Coronary artery (tissue), 2 donors: ENCODE results near the gene CCDC8.
A peak's percentile ranks its signal among the peaks of the same experiment; 100 is the strongest.

Experiments
- DNase-seq: peaks from one replicate; pipeline ENCODE4 v3.0.0-alpha.2; 2017; ENCODE audit warnings: low spot score
- H3K27ac ChIP-seq, 2 donors: fragments of 200-600 bp; sonication (generic); one replicate each; pipeline ENCODE4 v1.5.1; 2016 to 2019
- H3K4me3 ChIP-seq: fragments of 200-600 bp; sonication (generic); 2 replicates; pipeline ENCODE4 v1.5.1; 2016; ENCODE audit warnings: mild to moderate bottlenecking, moderate library complexity
- TF ChIP-seq, protein P1 (sequence below): fragments of 200-600 bp; sonication (generic); IDR thresholded peaks from one replicate; pipeline ENCODE4 v1.5.1; 2019; ENCODE audit warnings: antibody characterized with exemption

Gene CCDC8

GRCh38 chr19:46409191-46409590 lies 4.2 kb downstream of the CCDC8 start:
- Histone ChIP-seq H3K27ac (peak overlapping the region; percentile 36 to 87), H3K4me3 (no peak overlapping the region)
- TF ChIP-seq, protein P1, sequence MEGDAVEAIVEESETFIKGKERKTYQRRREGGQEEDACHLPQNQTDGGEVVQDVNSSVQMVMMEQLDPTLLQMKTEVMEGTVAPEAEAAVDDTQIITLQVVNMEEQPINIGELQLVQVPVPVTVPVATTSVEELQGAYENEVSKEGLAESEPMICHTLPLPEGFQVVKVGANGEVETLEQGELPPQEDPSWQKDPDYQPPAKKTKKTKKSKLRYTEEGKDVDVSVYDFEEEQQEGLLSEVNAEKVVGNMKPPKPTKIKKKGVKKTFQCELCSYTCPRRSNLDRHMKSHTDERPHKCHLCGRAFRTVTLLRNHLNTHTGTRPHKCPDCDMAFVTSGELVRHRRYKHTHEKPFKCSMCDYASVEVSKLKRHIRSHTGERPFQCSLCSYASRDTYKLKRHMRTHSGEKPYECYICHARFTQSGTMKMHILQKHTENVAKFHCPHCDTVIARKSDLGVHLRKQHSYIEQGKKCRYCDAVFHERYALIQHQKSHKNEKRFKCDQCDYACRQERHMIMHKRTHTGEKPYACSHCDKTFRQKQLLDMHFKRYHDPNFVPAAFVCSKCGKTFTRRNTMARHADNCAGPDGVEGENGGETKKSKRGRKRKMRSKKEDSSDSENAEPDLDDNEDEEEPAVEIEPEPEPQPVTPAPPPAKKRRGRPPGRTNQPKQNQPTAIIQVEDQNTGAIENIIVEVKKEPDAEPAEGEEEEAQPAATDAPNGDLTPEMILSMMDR: no peak
- no peak for DNase-seq

GRCh38 chr19:46408664-46409039 lies 4.7 kb downstream of the CCDC8 start:
- peak overlapping the region; percentile 65 for H3K4me3 ChIP-seq
- peak; percentile 92 for DNase-seq
- TF ChIP-seq, protein P1: no peak

GRCh38 chr19:46407856-46408663 lies 5.3 kb downstream of the CCDC8 start:
- Histone ChIP-seq H3K27ac (peak overlapping the region; percentile 36 to 87), H3K4me3 (peak overlapping the region; percentile 65)
- TF ChIP-seq, protein P1: no peak
- DNase-seq: no peak

More at GRCh38 chr19:46408664-46409039, 4.7 kb downstream of the CCDC8 start:
- peak overlapping the region; percentile 36 to 87 for H3K27ac ChIP-seq

DNA sequence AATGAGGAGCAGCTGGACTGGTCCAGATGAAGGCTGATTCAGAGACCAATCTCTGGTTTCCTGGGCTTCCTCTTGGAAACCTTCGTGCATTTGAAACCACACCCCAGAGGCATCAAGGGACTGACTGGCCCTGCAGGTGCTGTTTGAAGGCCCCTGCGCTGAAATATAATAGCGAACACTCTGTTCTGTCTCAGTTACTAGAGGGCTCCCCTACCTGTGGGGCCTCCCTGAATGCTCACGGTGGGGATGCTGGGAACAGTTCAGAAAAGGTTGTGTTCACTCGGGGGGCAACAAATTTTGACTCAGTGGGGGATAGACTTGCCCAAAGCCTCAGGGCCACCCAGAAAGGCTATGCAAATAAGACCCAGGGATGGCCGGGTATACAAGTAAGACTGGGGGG lies 6.4 kb downstream of the CCDC8 start:
- Histone ChIP-seq H3K27ac (no peak overlapping the region), H3K4me3 (no peak overlapping the region)
- no peak for DNase-seq
- TF ChIP-seq, protein P1: no peak

DNA sequence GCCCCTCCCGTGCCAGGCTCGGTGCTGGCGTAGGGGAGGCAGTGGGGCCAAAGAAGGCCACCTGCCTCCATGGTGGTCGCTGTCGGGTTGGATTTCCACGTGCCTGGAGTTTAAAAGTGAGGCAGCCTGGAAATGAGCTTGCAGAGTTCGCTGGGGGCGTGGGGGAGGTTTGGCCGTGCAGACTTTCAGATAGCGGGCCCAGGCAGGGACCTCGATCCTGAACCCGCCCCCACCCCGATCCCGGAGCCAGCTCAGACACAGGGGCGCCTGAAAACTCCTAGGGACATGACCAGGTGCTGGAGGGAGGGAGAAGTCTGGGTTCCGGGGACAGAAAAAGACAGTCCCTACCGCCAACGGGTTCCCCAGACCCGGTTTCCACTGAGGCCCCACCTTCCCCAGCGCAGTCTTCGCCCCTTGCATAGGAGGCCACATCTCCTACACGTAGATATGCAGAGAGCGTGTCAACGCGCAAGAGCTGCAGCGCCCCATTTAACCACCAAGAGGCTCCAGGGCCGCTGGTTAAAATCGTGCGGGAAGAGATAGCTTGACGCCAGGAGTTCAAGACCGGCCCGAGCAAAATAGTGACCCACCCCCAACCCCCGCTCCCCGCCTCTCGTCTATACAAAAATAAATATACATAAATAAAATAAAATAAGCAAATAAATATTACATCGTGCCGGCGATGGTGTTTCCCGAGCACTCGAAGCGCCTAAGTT lies 8.5 kb downstream of the CCDC8 start:
- peak overlapping the region; percentile 70 for H3K4me3 ChIP-seq
- peak overlapping the region; percentile 46 to 83 for H3K27ac ChIP-seq
- no peak for DNase-seq
- TF ChIP-seq, protein P1: peak; percentile 27

GRCh38 chr19:46404055-46404752 lies 9.2 kb downstream of the CCDC8 start:
- peak overlapping the region; percentile 70 for H3K4me3 ChIP-seq
- TF ChIP-seq, protein P1: no peak
- no peak for DNase-seq
- H3K27ac ChIP-seq: peak overlapping the region; percentile 46 to 83
